Islet precursor cell (in vitro differentiated cells): ENCODE results near the gene CXXC5.

Source experiments
- DNase-seq: peaks from one replicate; pipeline ENCODE4 v3.0.0-alpha.2; 2018

The CXXC5 gene

DNA sequence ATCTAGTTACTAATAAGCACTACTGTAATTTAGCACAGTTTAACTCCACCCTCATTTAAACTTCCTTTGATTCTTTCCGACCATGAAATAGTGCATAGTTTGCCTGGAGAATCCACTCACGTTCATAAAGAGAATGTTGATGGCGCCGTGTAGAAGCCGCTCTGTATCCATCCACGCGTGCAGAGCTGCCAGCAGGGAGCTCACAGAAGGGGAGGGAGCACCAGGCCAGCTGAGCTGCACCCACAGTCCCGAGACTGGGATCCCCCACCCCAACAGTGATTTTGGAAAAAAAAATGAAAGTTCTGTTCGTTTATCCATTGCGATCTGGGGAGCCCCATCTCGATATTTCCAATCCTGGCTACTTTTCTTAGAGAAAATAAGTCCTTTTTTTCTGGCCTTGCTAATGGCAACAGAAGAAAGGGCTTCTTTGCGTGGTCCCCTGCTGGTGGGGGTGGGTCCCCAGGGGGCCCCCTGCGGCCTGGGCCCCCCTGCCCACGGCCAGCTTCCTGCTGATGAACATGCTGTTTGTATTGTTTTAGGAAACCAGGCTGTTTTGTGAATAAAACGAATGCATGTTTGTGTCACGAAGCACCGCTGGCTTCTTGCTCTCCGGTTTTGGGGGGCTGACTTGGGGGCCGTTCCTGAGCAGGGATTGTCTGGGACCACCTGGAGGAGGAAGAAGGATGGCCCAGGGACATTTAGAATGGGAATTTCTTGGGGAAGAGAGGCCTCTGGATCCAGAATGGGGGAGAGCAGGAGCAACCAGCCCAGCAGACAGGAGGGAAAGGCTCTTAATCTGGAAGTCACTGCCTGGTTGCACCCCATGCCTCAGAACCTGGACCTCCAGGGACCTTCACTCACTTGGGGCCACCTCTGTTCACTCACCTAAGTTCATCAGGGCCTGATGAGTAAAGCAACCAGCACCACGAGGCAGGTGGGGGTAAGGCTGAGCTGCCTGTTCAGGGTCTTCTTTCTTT is 35.4 kb downstream of the CXXC5 start:
- no peak for DNase-seq

DNA sequence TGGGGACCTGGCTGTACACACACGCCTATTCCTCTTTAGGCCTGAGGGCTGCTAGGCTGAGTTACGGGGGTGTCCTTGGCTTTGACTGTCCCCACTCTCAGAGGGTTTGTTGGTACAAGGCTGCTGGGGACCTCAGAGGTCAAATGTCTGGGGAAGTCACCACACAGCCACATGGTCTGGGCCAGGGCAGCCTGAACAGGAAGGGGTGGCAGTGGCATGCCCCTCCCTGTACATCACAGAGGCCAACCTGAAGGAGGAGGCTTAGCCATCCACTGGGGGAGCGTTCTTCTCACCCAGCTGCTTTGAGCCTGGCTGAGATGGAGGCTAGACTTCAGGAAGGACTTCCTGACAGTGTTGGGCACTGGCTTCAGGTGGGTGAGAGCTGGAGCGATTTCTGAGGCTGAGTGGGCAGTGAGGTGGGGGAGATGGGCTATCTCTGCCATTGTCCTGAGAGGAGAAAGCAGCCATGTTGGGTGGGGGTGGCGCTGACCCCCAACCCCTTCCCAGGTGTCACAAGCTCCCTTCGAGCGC is 36.3 kb downstream of the CXXC5 start:
- no peak for DNase-seq

DNA sequence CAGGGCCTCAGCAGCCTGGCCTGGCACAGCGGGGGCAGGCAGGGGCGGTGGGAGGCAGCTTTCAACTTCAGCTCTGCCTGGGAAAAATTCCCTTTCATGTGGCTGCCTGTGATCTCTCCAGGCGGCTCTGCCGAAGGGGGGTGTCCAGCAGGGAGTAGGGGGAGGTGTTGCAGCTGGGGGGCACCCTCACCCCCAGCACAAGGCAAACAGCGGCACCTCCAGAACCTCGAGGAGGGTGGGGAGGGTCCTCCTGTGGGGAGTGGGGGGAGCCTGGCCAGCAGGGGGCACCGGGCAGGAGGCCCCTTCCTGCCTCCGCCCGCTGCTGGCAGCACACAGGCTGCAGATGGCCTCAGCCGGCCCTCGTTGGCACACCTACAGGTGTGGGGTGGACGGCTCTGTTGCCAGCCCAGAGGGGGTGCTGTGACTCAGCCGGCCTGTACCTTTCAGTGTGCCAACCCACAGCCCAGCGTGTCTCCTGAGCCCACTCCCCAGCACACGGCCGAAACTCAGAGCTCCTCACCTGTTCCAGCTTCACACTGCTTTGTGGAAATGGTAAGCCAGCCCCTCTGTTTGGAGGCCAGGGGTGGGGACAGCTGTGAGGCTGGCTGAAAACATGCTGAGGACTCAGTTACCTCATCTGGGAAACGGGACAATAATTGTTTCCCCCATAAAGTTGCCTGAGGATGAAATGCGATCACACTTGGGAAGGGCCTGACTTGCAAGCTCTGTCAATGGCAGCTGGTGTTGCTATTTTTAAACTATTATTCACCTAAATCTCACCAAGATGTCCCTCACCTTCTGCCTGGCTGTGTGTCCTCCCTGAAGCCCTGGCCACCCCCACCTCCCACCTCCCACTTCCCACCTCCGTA is 37.0 kb downstream of the CXXC5 start:
- DNase-seq = no peak

DNA sequence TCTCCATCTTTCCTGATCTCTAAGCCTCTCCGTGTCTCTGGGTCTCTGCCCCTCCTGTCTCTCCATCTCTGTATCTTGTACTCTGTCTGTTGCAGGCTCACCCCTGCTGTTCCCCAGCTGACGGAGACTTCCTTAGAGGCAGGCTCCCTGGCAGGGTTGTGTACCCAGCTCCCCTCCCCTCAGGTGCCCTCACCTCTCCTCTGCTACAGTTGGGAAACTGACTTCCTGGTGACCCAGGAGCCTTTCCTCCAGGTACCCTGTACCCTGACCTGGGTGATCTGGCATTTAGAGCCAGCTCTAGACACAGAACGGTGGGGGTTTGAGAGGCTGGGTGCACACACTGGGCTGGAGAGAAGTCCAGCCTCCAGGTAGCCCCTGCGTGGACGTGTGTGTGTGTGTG is 37.7 kb downstream of the CXXC5 start:
- DNase-seq = no peak

DNA sequence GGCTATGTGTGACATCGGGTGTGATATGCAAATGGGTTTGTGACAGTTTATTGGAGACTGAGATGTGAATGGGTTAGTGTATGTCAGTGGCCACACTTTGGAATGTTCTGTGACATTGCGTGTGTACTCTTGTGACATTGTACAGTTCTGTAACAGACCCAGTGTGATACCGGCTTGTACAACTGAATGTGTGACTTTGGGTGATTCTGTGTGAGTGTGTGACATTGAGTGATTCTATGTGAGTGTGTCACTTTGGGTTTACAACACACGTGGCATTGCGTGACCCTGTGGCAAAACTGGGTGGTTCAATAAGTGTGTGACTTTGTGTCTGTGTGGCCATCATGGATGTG is 38.2 kb downstream of the CXXC5 start:
- DNase-seq = no peak

DNA sequence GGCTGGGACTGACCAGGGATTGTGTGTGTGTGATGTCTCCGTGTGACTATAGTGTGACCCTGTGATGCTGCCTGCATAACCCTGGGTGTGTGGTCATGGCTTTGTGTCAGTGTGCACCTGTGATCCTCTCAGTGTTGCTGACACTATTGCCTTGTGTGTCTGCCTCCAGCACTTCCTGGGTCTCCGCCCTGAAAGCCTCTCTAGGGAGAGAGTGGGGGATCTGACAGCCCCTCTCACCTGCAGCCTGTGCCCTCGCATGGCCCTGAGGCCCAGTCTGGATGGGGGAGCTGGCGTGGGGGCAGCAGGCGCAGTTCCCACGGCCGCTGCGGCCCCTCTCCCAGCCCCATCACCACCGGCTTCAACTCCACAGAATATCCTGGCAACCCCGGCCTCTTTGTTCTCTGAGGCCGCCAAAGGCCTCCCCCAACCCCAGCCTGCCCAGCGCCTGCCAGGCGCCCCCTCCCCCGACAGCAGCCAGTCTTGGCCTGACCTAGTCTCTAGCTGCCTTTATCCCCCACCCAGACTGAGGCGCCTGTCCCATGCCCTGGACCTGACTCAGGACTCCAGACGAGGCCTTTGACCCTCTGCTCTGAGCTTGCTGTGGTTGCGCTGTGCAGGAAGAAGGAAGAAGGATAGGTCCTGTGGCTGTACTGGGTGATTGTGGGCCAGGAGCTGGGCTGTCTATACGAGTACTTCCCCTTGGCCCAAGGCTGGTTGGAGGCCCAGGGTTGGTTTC is 38.7 kb downstream of the CXXC5 start:
- DNase-seq = no peak

DNA sequence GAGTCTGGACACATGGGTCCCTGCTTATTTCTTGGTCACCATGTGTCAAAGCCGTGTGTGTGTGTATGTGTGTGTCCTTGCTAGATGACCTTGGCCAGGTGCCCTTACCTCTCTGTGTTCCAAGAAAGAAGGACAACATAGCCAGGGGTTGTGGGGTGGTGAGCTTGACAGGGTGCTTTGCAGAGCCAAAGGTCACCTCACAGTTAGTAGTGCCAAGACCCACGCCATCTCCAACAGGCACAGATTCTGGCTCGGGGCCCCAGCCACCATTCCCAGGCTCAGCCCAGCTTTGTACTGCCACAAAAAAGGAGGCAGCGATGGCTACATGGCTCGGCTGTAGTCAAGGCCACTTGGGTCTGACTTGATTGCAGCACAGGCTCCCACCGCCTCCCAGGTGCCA is 39.5 kb downstream of the CXXC5 start:
- no peak for DNase-seq

DNA sequence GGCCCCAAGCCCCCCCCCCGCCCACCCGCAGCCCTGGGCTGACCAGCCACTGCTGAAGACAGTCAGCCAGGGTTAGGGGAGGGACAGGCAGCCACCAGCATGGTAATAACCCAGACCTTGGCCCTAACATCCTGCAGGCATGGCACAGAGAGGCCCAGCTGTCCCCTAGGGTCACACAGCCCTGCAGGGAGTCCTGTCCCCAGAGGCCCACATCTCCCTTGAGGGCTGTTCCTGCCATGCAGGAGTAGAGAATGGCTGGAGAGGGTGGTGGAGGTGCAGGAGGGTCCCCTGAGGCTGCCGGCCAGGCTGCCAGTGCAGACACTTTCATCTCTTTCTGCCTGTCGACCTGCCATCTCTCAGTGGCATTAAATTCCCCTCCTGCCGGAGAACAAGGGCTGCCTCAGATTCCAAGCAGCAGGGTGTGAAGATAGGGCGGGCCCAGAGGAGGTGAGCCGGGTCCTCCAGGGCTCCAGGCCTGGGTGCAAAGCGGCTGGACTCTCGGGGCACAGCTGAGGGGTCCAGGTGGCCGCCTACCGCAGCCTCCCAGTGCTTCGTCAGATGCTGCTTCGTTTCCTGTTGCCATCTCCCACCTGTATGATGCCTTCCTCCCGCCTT is 40.0 kb downstream of the CXXC5 start:
- no peak for DNase-seq

DNA sequence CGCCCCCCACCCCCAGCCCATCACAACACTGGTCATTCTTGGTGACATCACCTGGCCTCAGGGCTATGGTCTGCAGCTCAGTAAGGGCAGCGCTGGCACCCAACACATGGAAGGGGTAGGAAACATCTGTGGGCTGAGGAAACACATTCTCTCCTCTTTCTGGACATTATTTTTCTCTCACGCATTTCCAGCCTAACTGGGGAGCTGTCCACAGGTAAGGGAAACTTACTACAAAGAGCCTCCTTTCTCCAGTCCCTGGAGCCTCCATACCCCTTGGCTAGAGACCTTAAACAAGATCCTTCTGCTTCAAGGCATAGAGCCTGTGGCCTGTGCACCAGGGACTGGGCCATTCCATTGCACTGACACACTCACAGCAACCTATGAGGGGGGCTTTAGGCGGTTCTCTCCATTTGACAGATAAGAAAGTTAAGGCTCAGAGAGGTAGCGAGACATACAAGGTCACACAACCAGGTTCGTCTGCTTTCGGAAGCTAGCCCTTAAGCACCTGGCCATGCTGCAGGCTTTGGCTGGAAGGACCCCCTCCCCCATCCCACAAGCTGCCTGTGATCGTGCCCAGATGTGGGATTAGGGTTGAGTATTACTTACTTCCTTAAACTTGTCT is 40.7 kb downstream of the CXXC5 start:
- no peak for DNase-seq

DNA sequence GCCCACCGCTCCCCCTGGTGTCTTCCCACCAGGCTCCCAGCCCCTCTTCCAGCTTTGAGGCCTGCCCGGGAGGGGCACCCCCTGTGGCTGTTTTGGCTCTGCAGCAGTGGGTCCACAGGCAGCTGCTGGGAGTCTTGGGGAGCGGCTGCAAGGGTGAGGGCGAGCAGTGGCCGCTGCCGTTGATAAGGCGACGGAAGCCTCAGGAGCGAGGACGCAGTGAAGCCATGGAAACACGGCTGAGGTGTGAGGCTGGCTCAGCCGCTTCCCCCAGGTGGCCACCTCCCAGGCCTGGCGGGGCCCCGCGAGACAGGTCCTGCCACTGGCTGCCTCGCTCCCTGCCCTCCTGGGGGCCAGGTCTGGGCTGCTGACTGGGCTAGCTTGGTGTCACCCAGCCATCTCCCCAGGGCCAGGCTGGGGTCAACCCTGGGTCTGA is 41.5 kb downstream of the CXXC5 start:
- DNase-seq = peak; percentile 78

DNA sequence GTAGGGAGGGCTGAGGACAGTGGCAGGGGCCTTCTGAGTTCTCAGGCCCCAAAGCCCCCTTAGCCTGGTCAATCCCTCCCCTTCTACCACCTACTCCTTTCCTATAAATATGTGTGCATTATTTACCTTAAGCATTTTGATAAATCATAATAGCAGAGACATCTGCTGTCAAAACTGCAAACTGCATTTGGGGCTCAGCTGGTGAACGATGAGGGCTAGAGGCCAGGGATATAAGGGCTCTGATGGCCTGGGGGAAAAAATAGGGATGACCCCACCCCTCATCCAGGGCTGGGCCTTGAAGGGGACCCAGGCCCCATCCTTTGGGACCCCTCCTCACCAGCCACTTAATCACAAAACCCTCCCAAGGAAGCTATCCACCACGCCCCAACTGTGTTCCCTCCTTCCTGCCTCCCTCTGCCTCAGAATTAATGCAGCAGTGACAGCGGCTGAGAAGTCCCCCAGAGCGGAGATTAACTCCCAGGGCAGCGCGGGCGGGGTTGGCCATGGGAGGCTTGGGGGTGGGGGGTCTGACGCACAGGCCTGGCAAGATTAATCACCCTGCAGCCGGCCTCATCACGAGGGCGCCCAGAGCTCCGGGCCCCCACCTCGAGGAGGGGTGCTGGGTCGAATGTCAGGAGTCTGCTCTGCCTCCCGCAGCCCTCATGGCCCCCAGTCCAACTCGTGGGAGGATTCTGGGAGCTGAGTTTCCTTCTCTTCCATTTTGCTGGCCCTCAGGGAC is 42.1 kb downstream of the CXXC5 start:
- DNase-seq = no peak

DNA sequence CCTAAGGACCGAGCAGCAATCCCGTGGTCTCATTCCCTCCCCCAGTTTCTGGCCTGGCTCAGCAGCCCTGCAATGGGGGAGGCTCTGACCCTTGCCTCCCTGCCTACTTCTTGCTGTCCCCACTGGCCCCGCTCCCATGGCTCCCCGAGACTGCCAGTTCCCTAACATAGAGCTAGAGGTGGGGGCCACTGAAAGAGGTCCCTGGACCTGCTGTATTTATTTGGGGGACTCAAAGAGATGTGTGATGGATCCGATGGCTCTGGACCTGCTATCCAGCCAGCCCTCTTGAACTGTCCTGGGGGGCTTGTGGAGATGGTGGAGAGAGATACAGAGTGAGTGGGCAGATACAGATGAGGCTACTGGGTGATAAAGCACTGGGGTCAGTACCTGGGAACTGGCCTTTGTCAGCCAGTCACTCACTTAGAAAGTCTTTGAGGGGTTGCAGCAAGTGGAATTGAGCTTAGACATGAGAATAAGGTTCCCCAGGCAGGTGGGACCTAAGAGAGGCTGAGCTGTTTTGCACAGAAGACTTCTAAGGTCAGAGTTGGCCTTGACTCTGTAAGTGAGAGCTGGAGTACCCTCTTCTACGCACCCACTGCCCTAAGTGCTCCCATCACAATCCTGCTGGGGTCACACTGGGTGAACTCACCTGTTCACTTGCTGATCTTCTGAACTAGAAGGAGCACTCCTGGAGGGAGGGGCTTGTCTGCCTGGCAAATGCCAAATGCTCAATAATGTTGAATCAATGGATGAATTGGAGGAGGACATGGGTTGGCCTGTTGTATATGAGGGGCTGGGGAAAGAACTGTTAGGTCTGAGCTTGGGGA is 42.9 kb downstream of the CXXC5 start:
- DNase-seq = no peak

DNA sequence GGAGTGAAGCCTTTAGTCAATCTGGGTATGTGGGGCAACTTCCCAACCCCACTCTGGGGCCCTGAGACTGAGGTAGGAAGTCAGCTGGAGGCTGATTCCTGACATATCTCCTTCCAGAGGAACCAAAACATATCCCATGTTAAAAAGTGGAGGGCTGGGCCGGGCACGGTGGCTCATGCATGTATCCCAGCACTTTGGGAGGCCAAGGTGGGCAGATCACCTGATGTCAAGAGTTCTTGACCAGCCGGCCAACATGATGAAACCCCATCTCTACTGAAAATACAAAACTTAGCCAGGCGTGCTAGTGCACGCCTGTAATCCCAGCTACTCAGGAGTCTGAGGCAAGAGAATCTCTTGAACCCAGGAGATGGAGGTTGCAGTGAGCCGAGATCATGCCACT is 44.0 kb downstream of the CXXC5 start:
- no peak for DNase-seq

DNA sequence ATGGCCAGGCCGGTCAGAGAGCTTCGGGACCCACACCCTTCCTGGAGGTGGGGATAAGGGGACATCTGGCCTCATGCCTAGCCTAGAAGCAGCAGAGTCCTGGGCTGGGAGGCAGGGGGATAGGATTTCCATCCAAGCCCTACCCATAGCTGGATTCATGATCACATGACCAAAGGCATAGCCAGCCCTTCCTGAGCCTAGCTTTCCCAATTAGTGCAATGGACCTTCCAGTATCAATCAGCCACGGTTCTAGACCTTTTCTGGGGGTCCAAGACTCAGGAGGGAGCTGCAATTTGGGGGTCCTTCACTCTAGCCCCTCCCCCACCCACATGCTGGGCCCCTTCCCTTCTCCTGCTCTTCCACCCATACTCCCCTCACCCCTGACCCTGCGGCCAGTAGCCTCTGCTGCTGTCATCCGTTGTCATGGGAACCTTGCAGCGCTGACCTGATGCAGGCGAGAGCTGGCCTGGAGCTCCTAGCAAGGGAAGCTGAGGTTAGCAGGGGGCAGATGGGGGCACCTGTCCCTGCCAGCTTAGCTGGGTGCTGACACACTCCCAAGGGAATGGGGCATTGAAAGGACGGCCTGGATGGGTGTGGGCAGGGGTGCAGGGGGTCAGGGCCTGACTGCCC is 44.6 kb downstream of the CXXC5 start:
- no peak for DNase-seq

DNA sequence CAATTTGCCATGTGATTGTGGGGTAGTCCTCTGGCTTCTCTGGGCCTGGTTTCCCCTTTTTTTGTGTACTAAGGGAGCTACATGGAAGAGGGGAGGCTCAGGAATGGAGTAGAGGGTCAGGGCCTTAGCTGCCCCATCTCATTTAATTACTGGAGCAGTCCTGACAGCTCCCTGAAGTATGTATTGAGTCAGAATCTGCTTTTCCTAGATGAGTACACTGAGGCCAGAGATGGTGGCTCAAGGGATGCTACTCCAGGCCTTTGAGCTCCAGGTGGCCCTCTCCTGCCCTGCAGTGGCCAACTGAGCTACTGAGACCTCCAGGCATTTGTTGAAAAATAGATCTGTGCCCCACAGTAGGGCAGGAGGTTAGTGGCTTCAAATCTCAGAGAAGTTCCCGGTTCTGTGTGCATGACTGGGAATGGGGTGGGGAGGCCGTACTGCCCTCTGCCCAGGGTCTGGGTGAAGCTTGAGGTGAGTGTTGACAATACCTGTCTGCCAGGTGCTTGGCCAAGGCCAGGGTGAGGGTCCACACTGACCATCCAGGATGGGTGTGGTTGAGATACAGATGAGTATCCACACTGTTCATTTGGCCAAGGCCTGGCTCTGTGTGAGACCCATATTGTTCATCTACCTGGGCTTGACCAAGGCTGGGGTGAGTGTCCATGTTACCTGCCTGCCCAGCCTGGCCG is 45.7 kb downstream of the CXXC5 start:
- no peak for DNase-seq

DNA sequence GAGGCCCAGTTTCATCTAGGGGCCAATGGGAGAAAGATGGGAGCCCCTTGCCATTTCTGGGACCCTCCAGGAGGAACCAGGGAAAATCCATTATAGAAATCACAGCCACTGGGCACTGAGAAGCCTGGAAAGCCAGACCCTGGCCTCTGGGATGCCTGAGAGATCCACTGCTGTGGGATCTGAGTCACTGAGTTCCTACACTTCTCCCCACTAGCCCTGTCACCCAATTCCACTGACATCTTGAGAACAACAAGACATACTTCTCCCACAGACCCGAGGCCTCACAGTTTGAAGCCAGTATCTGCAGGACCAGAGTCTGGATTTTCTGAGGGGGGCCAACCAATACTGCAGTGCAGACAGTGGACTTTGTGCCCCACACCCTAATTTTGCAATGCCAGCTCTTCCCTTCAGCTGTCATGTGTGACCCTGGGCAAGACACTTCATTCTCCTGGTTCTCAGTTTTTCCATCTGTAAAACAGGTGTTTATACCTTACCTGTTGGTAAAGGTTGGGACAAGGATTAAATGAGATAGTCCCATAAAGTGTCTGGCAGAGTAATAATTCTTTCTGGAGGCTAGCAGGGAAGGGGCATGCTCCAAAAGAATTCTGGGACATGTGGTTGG is 46.5 kb downstream of the CXXC5 start:
- no peak for DNase-seq

DNA sequence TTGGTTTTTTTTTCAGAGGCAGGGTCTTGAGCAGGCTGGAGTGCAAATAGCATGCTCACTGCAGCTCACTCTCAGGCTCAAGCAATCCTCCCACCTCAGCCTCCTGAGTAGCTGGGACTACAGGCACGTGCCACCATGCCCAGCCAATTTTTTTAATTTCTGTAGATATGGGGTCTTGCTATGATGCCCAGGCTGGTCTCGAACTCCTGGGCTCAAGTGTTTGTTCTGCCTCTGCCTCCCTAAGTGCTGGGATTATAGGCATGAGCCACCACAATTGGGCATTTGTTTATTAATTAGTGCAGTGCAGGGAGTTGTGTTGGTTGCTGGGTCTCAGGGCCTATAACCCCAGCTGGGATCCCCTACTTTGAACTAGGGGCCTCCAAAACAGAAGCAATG is 47.0 kb downstream of the CXXC5 start:
- no peak for DNase-seq

DNA sequence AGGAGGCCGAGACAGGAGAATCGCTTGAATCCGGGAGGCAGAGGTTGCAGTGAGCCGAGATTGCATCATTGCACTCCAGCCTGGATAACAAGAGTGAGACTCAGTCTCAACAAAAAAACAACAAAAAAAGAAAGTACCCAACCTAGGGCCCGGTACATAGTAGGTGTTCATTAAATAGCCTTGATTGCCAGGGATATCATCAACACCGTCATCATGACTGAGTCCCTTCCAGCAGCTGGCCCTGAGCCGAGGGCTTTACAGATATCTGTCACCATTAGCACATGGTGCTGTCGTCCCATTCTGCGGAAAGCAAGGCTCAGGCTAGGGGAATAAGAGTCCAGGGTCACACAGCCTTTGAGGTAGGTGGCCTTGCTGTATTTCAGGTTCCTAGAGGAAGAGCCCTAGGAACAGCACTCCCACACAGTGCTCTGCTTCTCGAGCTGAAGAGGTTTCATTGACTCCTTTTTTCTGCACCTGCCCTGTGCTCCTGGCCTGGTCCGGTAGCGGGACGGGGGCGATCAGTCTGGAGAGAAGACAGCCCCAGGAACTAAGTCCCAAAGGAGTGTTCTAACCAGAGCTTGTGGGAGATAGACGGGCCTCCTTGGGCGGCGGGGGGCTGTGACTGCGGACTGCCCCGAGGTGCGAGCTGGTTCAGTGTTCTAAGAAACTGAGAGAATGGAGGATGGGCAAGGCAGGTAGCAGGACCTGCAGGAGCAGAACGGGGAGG is 48.2 kb downstream of the CXXC5 start:
- DNase-seq = no peak
